SU-DHL-6 (cell line): ENCODE results near the gene CTSZ.
"Not testable (repeated sequence)": the region's sequence is repeated elsewhere in the genome, so short reads cannot be mapped to it uniquely, and the experiment has no call there.

Experiments
- H2AFZ ChIP-seq: fragments of 200-600 bp; sonication (generic); 2 replicates; pipeline ENCODE4 v1.6.1; 2014; ENCODE audit warnings: low read depth, mild to moderate bottlenecking, moderate library complexity, mixed read lengths, antibody characterized with exemption, low read length; ENCODE audit not compliant: severe bottlenecking
- H3F3A ChIP-seq: fragments of 200-600 bp; shearing (Covaris generic); 2 replicates; pipeline ENCODE4 v1.6.0; 2016; ENCODE audit warnings: antibody characterized with exemption, mild to moderate bottlenecking; ENCODE audit not compliant: insufficient read depth
- H3K27ac ChIP-seq: fragments of 200-600 bp; sonication (generic); 2 replicates; pipeline ENCODE4 v1.5.1; 2016; ENCODE audit warnings: low read depth, mild to moderate bottlenecking, low read length, moderate library complexity, mixed read lengths
- H3K27me3 ChIP-seq: fragments of 200-600 bp; sonication (generic), shearing (Covaris generic); 2 replicates; pipeline ENCODE4 v1.6.0; 2014; ENCODE audit warnings: mild to moderate bottlenecking, low read length
- H3K36me3 ChIP-seq: fragments of 200-600 bp; sonication (generic); 2 replicates; pipeline ENCODE4 v1.6.1; 2014; ENCODE audit warnings: mild to moderate bottlenecking, low read length, mixed read lengths
- H3K4me2 ChIP-seq: fragments of 300-600, 200-600 bp; shearing (Covaris generic), sonication (generic); 2 replicates; pipeline ENCODE4 v1.6.0; 2014; ENCODE audit warnings: low read length, low read depth, mild to moderate bottlenecking; ENCODE audit not compliant: poor library complexity, severe bottlenecking
- H3K4me3 ChIP-seq: fragments of 200-600 bp; sonication (generic); 2 replicates; pipeline ENCODE4 v1.5.1; 2014; ENCODE audit warnings: antibody characterized with exemption, low read length, mild to moderate bottlenecking, mixed read lengths; ENCODE audit not compliant: insufficient read depth, poor library complexity, severe bottlenecking
- H3K79me2 ChIP-seq: fragments of 200-600 bp; sonication (generic); 2 replicates; pipeline ENCODE4 v1.6.1; 2014; ENCODE audit warnings: mild to moderate bottlenecking, low read length, moderate library complexity; ENCODE audit not compliant: insufficient read depth
- H3K9ac ChIP-seq: fragments of 200-600 bp; sonication (generic); 2 replicates; pipeline ENCODE4 v1.7.0; 2014; ENCODE audit warnings: mild to moderate bottlenecking, low read length
- H3K9me2 ChIP-seq: fragments of 200-600 bp; sonication (generic); replicated peaks from 2 replicates; pipeline ENCODE4 v1.6.1; 2014; ENCODE audit warnings: low read length; ENCODE audit not compliant: insufficient read depth
- H3K9me3 ChIP-seq: fragments of 200-600 bp; sonication (generic); 2 replicates; pipeline ENCODE4 v1.6.1; 2014; ENCODE audit warnings: low read length, mixed read lengths; ENCODE audit not compliant: insufficient read depth
- H4K20me1 ChIP-seq: fragments of 200-600 bp; sonication (generic); 2 replicates; pipeline ENCODE4 v1.6.1; 2014; ENCODE audit warnings: low read depth, mild to moderate bottlenecking, antibody characterized with exemption, low read length, moderate library complexity, mixed read lengths
- EZH2phosphoT487 ChIP-seq: fragments of 200-600 bp; sonication (generic), shearing (Covaris generic); conservative IDR thresholded peaks from 2 replicates; pipeline ENCODE4 v1.6.1; 2018; ENCODE audit warnings: mild to moderate bottlenecking, antibody characterized with exemption, low read length, moderate library complexity, mixed read lengths
- TF ChIP-seq, protein P1 (sequence below): fragments of 200-600 bp; sonication (generic); IDR thresholded peaks from one replicate; pipeline ENCODE4 v1.5.1; 2017; ENCODE audit warnings: antibody characterized with exemption, mild to moderate bottlenecking, low read length, moderate library complexity; ENCODE audit not compliant: insufficient read depth, poor library complexity, severe bottlenecking

The CTSZ gene

DNA sequence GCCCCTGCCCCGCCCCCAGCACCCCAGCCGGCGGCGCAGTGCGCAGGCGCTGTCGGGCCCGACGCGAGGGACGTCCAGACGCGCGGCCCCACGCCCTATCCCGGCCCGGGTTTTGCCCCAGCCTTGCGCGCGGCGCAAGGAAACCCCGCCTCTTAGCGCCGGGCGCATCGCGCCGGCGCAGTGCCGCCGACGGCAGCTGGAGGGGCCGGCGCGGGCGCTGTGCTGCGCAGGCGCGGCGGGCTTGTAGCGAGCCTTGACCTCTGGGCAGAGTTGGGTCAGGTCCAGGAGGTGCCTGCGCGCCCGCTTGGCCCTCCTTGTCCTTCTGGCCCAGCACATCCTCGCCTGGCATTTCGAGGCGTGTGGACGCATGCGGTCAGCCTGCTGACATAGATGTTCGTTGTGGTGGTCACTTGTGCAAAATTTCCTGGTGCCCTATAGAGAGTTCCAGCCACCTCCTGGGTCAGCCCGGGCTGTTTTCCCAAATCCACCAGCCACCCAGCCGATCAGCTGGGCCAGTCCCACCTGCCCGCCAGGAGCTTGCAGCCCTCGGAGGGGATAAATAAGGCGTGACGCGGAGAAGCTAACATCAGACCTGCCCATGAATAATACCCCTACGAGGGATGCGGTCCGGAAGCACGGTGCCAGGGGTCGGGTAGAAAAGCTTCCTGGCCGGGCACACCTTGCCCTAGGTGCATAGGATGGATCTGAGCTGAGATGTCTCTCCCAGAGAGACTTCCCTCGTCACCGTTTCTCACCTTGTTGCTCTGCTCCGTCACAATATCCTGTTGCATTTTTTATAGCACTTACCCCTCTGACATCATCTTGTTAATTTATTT is 36.0 kb upstream of the CTSZ start:
- Histone ChIP-seq H3K27me3 (no peaks in the 10 kb centered on the region), H3K4me3 (peak overlapping the region; percentile 89), H3K27ac (peak overlapping the region; percentile 64), H3K36me3 (peaks cover 9% of the 10 kb centered on the region; the same call in 1 of the 2 replicates), H3K79me2 (peaks cover 46% of the 10 kb centered on the region), H3K9ac (peak overlapping the region; percentile 94), H4K20me1 (peaks cover 21% of the 10 kb centered on the region; the same call in 1 of the 2 replicates), H3K9me2 (no peaks in the 10 kb centered on the region), H3K9me3 (no peaks in the 10 kb centered on the region), H3K4me2 (peak overlapping the region; percentile 97), H3F3A (peaks cover 13% of the 10 kb centered on the region), H2AFZ (peak overlapping the region; percentile 73)
- TF ChIP-seq, protein P1, sequence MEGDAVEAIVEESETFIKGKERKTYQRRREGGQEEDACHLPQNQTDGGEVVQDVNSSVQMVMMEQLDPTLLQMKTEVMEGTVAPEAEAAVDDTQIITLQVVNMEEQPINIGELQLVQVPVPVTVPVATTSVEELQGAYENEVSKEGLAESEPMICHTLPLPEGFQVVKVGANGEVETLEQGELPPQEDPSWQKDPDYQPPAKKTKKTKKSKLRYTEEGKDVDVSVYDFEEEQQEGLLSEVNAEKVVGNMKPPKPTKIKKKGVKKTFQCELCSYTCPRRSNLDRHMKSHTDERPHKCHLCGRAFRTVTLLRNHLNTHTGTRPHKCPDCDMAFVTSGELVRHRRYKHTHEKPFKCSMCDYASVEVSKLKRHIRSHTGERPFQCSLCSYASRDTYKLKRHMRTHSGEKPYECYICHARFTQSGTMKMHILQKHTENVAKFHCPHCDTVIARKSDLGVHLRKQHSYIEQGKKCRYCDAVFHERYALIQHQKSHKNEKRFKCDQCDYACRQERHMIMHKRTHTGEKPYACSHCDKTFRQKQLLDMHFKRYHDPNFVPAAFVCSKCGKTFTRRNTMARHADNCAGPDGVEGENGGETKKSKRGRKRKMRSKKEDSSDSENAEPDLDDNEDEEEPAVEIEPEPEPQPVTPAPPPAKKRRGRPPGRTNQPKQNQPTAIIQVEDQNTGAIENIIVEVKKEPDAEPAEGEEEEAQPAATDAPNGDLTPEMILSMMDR, result no peak
- no peak for TF ChIP-seq EZH2phosphoT487

DNA sequence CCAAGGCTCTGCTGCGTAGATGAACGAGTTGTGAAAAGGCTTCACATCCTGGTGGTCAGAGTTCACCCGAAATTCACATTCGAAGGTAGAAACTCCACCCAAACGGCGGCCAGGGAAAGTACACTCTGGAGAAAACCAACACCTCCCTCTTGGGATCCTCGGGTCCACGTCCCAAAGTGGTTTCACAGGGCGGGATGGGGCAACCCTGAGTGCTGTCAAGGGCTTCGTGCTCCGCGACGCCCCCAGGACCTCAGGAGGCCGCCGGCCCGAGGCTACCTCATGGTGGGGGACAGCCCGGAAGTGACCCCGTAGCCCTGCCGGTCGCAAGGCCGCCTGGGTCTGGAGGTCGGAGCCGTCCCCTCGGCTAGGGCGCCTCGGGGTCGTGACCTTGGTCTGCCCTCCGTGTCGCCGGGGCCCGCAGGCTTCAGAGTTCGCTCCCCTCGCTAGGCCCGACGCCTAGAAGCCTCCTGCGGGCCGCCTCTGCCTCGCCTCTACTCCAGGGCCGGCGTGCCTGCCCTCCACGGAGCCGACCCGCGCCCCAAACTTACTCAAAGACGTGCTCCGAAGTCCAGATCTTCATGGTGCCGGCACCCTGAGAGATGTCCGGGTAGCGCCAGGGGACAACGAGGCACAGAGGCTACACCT is 35.2 kb upstream of the CTSZ start, which contains the start of gene PRELID3B:
Gene PRELID3B, minus strand, starts transcription at position 636 of the 645 bp plus-strand sequence. Its CDS starts 56 bp downstream, at position 580.
- no peaks in the 10 kb centered on the region for H3K27me3 ChIP-seq

DNA sequence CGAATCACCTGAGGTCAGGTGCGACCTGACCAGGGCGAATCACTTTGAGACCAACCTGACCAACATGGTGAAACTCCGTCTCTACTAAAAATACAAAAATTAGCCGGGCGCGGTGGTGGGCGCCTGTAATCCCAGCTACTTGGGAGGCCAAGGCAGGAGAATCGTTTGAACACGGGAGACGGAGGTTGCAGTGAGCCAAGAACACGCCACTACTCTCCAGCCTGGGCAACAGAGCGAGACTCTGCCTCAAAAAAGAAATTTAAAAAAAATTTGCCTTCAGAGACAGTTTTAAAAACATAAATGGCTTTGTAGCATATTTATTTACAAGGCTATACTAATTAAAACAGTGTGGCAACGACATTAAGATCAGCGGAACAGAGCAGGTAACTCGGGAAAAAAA is 34.4 kb upstream of the CTSZ start:
- Histone ChIP-seq H3K4me3 (peak overlapping the region; percentile 89), H3K4me2 (peak overlapping the region; percentile 93), H3K27ac (peak overlapping the region; percentile 63; the same call in 1 of the 2 replicates), H3F3A (peaks cover 27% of the 10 kb centered on the region), H4K20me1 (peaks cover 23% of the 10 kb centered on the region; the same call in 1 of the 2 replicates), H3K36me3 (peaks cover 19% of the 10 kb centered on the region; the same call in 1 of the 2 replicates), H3K79me2 (peaks cover 59% of the 10 kb centered on the region), H3K9ac (peak overlapping the region; percentile 94)
- not testable (repeated sequence) for H3K9me2 ChIP-seq, H3K9me3 ChIP-seq, H2AFZ ChIP-seq, H3K27me3 ChIP-seq

More for the DNA sequence above, 35.2 kb upstream of the CTSZ start, which contains the start of gene PRELID3B:
- Histone ChIP-seq H3K79me2 (peaks cover 53% of the 10 kb centered on the region), H3K27ac (peak within 1 kb of the TSS; percentile 64), H3K9me3 (no peaks in the 10 kb centered on the region), H3K9ac (peak within 1 kb of the TSS; percentile 94), H3F3A (peaks cover 19% of the 10 kb centered on the region), H3K4me2 (peak within 1 kb of the TSS; percentile 97), H2AFZ (peak within 1 kb of the TSS; percentile 73), H3K36me3 (peaks cover 13% of the 10 kb centered on the region; the same call in 1 of the 2 replicates), H3K4me3 (peak within 1 kb of the TSS; percentile 89), H3K9me2 (no peaks in the 10 kb centered on the region), H4K20me1 (peaks cover 23% of the 10 kb centered on the region; the same call in 1 of the 2 replicates)
- TF ChIP-seq, protein P1, result no peak
- no peak for TF ChIP-seq EZH2phosphoT487
